Endothelial cell (in vitro differentiated cells): ENCODE data around the gene SLC22A4. TPM values are rescaled to one million over a fixed set of nuclear protein-coding genes. Genes with fewer than 3 reads are reported as not detected.
A peak's percentile ranks its signal among the peaks of the same experiment; 100 is the strongest.

ENCODE experiments used
- DNase-seq: peaks from one replicate; pipeline ENCODE4 v3.0.0; 2021; ENCODE audit warnings: low spot score
- H3K27ac Mint-ChIP-seq: one replicate; pipeline ENCODE4 v1.8.0; 2021; ENCODE audit warnings: mixed read lengths, inconsistent platforms; ENCODE audit not compliant: unreplicated experiment
- H3K27me3 Mint-ChIP-seq: one replicate; pipeline ENCODE4 v1.8.0; 2021; ENCODE audit warnings: mild to moderate bottlenecking, moderate library complexity, mixed read lengths, inconsistent platforms; ENCODE audit not compliant: unreplicated experiment
- H3K36me3 Mint-ChIP-seq: one replicate; pipeline ENCODE4 v1.8.0; 2021; ENCODE audit warnings: mild to moderate bottlenecking, low read depth, mixed read lengths, inconsistent platforms; ENCODE audit not compliant: unreplicated experiment
- H3K4me1 Mint-ChIP-seq: one replicate; pipeline ENCODE4 v1.8.0; 2021; ENCODE audit warnings: mild to moderate bottlenecking, mixed read lengths, inconsistent platforms; ENCODE audit not compliant: unreplicated experiment
- H3K4me3 Mint-ChIP-seq: one replicate; pipeline ENCODE4 v1.8.0; 2021; ENCODE audit warnings: mild to moderate bottlenecking, mixed read lengths, inconsistent platforms; ENCODE audit not compliant: unreplicated experiment
- H3K9me3 Mint-ChIP-seq: one replicate; pipeline ENCODE4 v1.8.0; 2021; ENCODE audit warnings: mixed read lengths, inconsistent platforms; ENCODE audit not compliant: unreplicated experiment
- total RNA-seq: library from RNA; stranded (reverse); fragmentation: NEBNext Ultra II Directional; extraction: Animal tissue kit (Norgen Biotek cat#: 25700); gene quantifications from one replicate; pipeline ENCODE4 v1.2.1, GENCODE V29; 2021; ENCODE audit not compliant: unreplicated experiment
- TF ChIP-seq, protein P1 (sequence below): fragments of 200-600 bp; sonication (generic); IDR thresholded peaks from one replicate; pipeline ENCODE4 v1.5.0; 2021; ENCODE audit warnings: antibody characterized with exemption; ENCODE audit not compliant: unreplicated experiment

SLC22A4 gene
- total RNA-seq, 1 donor from 2014 or later: 0.13 TPM

DNA sequence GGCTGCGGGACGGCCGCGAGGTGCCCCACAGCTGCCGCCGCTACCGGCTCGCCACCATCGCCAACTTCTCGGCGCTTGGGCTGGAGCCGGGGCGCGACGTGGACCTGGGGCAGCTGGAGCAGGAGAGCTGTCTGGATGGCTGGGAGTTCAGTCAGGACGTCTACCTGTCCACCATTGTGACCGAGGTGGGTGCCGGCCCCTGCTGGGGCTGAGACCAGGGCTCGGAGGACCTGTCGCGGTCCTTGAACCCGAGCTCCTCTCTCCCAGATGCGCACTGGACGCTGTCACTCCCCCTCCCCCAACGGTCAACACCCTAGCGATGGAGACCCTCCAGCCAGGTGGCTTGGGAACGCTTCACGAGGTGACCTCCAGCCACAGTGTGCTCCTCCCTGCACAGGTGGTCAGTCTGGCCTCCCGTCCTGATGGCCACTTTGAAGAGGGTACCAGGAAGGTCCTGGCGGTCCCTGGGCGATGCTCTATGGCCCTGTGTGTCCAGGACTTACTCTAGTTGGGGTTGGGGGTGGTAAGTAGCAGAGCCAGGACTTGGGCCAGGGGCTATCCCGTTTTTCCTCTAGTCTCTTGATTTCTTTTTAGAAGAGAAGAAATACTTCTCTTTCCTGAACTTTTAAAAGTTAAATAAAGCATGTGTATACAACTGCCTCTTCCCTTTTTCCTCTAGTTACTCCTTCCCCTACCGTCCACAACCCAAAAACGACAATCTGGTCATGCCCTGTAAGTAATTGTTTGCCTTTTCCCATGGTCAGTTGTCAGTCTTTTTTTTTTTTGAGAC, 76.2 kb downstream of the SLC22A4 start:
- Mint-ChIP-seq H3K36me3 (no peaks in the 10 kb centered on the region), H3K27ac (no peak overlapping the region)
- TF ChIP-seq, protein P1, sequence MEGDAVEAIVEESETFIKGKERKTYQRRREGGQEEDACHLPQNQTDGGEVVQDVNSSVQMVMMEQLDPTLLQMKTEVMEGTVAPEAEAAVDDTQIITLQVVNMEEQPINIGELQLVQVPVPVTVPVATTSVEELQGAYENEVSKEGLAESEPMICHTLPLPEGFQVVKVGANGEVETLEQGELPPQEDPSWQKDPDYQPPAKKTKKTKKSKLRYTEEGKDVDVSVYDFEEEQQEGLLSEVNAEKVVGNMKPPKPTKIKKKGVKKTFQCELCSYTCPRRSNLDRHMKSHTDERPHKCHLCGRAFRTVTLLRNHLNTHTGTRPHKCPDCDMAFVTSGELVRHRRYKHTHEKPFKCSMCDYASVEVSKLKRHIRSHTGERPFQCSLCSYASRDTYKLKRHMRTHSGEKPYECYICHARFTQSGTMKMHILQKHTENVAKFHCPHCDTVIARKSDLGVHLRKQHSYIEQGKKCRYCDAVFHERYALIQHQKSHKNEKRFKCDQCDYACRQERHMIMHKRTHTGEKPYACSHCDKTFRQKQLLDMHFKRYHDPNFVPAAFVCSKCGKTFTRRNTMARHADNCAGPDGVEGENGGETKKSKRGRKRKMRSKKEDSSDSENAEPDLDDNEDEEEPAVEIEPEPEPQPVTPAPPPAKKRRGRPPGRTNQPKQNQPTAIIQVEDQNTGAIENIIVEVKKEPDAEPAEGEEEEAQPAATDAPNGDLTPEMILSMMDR: no peak

DNA sequence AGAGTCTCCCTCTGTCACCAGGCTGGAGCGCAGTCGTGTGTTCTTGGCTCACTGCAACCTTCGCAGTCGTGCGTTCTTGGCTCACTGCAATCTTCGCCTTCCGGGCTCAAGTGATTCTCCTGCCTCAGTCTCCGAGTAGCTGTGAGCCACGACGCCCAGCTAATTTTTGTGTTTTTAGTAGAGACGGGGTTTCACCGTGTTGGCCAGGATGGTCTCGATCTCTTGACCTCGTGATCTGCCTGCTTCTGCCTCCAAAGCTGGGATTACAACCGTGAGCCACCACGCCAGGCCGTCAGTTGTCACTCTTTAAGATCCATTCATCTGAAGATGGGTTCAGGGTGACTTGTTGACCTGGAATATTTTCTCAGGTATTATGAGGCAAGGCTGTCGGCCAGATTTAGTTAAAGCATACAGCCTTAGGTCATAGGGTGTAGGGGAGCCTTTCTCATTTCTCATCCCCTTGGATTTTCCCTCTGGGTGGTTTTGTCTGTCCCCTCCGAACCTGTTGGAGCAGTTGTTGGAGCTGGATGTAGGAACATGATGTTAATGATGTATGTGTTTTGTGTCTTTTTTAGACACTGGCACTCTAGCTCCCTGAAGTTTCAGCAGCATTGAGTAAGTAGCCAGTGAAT, 76.9 kb downstream of the SLC22A4 start:
- H3K27ac Mint-ChIP-seq: no peak overlapping the region
- no peaks in the 10 kb centered on the region for H3K36me3 Mint-ChIP-seq
- peak overlapping the region; percentile 40 for H3K4me3 Mint-ChIP-seq
- DNase-seq: no peak
- H3K9me3 Mint-ChIP-seq: no peaks in the 10 kb centered on the region
- H3K27me3 Mint-ChIP-seq: peaks cover 6% of the 10 kb centered on the region
- TF ChIP-seq, protein P1: no peak
- H3K4me1 Mint-ChIP-seq: peaks cover 3% of the 10 kb centered on the region

More for the DNA sequence above, 76.2 kb downstream of the SLC22A4 start:
- Mint-ChIP-seq H3K4me1 (peaks cover 3% of the 10 kb centered on the region), H3K4me3 (peak overlapping the region; percentile 83), H3K9me3 (no peaks in the 10 kb centered on the region), H3K27me3 (peaks cover 6% of the 10 kb centered on the region)
- no peak for DNase-seq

DNA sequence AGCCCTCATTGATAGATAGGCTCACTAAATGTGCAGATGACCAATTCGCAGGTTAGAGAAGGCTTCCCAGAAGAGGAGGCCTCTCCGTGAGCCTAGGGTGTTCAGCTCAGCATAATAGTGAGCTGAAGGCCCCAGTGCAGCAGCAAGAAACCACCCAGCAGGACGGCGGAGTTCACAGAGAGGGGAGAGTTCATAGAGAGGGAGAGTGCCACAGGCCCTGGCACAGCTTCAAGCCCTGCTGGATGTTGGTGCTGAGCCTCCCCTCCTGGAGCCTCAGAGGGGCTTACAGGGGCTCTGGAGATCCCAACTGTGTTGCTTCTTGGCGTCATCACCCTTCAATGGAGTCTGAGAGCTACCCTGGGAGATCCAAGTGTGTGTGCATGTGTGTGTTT, 77.4 kb downstream of the SLC22A4 start:
- no peaks in the 10 kb centered on the region for H3K36me3 Mint-ChIP-seq
- DNase-seq: no peak
- no peak overlapping the region for H3K27ac Mint-ChIP-seq
- no peak overlapping the region for H3K4me3 Mint-ChIP-seq
- TF ChIP-seq, protein P1: no peak
- H3K27me3 Mint-ChIP-seq: peaks cover 6% of the 10 kb centered on the region
- peaks cover 3% of the 10 kb centered on the region for H3K4me1 Mint-ChIP-seq
- H3K9me3 Mint-ChIP-seq: no peaks in the 10 kb centered on the region

DNA sequence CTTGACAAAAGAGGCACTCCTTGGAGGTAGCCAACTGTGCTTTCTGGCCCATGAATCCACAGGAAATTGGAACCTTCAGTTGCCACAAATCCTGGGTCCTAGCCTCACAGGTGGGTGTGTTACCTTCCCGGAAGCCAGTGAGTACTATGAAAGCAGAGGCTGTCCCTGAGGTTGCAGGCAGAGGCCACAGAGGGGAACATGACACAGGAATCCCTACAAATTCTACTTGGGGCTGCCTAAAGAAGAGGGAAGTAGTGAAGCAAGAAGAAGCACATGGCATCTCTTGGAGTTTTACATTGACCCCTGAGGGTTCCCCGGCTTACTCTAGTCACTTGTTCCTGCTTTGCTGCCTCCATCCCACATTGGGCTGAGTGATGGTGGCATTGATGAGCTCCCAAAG, 77.9 kb downstream of the SLC22A4 start:
- DNase-seq: no peak
- Mint-ChIP-seq H3K36me3 (no peaks in the 10 kb centered on the region), H3K9me3 (no peaks in the 10 kb centered on the region), H3K4me1 (peaks cover 3% of the 10 kb centered on the region), H3K4me3 (no peak overlapping the region), H3K27me3 (peaks cover 6% of the 10 kb centered on the region), H3K27ac (no peak overlapping the region)
- TF ChIP-seq, protein P1: no peak

DNA sequence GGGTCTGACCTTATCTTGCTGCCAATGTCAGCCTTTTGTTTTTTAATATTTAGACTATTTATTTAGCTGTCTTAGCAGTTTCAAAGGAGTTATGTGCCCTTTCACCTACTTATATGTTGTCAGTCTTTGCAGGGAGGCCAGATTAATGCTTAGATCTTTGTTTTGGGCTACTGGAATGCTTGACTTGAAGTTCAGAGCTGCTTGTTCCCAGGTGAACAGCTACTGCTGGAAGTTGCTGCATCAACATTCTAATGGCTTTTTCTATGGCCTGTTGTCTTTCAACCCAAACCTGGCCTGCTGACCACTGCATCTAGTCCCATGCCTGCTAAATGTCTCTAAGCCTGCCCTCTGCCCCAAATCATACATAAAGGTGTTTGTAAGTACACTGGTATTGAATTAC, 78.3 kb downstream of the SLC22A4 start:
- H3K9me3 Mint-ChIP-seq: no peaks in the 10 kb centered on the region
- peaks cover 3% of the 10 kb centered on the region for H3K4me1 Mint-ChIP-seq
- H3K4me3 Mint-ChIP-seq: no peak overlapping the region
- DNase-seq: no peak
- no peak overlapping the region for H3K27ac Mint-ChIP-seq
- H3K36me3 Mint-ChIP-seq: no peaks in the 10 kb centered on the region
- TF ChIP-seq, protein P1: no peak
- peaks cover 6% of the 10 kb centered on the region for H3K27me3 Mint-ChIP-seq
